HEK293T (cell line): Measurements from ENCODE around the gene PGLYRP1.

Experiments
- ELF4 ChIP-seq: fragments of 450-650 bp; IDR thresholded peaks from 2 replicates; pipeline ENCODE4 v1.6.1; 2017; ENCODE audit warnings: antibody characterized with exemption
- L3MBTL2 ChIP-seq: fragments of 450-650 bp; conservative IDR thresholded peaks from 2 replicates; pipeline ENCODE4 v1.6.1; 2016; ENCODE audit warnings: mild to moderate bottlenecking
- LEF1 ChIP-seq: fragments of 450-650 bp; IDR thresholded peaks from 2 replicates; pipeline ENCODE4 v1.6.1; 2017; ENCODE audit warnings: mild to moderate bottlenecking, borderline replicate concordance
- SP1 ChIP-seq: fragments of 450-650 bp; IDR thresholded peaks from 2 replicates; pipeline ENCODE4 v1.6.1; 2017
- TARDBP ChIP-seq: fragments of 450-650 bp; IDR thresholded peaks from 2 replicates; pipeline ENCODE4 v1.6.1; 2016
- ZNF384 ChIP-seq: fragments of 450-650 bp; IDR thresholded peaks from 2 replicates; pipeline ENCODE4 v1.6.1; 2016

GRCh38 chr19:46000491-46001246, 22.2 kb downstream of the PGLYRP1 start:
- TF ChIP-seq ELF4 (no peak), TARDBP (no peak), SP1 (no peak), LEF1 (no peak), L3MBTL2 (no peak), ZNF384 (no peak)
